Fibroblast of lung (primary cell): ENCODE results near the gene SDK2.

Experiments used
- EZH2 ChIP-seq: IDR thresholded peaks from 2 replicates; pipeline ENCODE4 v1.5.1; 2012; ENCODE audit warnings: low read length, control low read depth, mild to moderate bottlenecking; ENCODE audit errors: missing control alignments
- TF ChIP-seq, protein P1 (sequence below), 2 donors: IDR thresholded peaks in 1 of 2; conservative IDR thresholded peaks in 1 of 2; 1 replicate in 1 of 2; 2 replicates in 1 of 2; pipeline ENCODE4 v1.5.1; 2011 to 2012; ENCODE audit warnings: low read length in 2 of 2, control low read depth in 1 of 2, inconsistent platforms in 1 of 2, low read depth in 1 of 2, mild to moderate bottlenecking in 1 of 2

DNA sequence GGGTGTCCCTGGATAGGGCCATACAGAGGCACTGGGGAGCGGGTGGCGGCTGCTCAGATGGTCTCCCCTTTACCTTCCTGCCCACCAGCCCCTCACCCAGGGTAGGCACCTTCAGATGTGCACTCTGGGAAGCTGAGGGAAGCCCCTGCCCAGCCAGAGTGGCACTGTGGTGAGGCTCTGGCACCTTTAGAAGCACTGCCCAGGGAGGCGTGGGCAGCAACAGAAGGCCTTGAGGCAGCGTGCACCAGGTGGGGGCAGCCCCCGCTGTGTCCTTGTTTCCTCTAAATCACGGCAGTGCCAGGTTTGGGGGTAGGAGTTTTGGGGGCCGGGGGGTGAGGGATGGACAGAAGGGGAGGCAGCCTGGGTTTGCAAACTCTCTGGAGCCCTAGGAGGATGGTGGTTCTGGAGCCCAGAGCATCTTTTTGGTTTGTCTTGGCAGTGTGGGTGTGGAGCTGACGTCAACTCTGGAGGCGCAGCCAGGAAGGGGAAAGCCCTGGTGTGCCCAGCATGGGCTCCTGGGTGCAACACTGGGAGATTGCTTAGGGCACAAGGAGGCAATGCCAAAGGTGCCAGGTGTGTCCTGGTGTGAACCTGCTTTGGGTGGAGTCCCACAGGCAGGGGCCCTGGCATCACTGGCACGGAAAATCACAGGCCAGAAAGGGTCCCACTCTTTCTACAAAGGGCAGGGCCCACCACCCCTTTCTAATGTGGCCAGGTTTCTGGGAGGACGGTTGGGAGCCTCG, 309.3 kb downstream of the SDK2 start:
- no peak for TF ChIP-seq EZH2
- TF ChIP-seq, protein P1, sequence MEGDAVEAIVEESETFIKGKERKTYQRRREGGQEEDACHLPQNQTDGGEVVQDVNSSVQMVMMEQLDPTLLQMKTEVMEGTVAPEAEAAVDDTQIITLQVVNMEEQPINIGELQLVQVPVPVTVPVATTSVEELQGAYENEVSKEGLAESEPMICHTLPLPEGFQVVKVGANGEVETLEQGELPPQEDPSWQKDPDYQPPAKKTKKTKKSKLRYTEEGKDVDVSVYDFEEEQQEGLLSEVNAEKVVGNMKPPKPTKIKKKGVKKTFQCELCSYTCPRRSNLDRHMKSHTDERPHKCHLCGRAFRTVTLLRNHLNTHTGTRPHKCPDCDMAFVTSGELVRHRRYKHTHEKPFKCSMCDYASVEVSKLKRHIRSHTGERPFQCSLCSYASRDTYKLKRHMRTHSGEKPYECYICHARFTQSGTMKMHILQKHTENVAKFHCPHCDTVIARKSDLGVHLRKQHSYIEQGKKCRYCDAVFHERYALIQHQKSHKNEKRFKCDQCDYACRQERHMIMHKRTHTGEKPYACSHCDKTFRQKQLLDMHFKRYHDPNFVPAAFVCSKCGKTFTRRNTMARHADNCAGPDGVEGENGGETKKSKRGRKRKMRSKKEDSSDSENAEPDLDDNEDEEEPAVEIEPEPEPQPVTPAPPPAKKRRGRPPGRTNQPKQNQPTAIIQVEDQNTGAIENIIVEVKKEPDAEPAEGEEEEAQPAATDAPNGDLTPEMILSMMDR (conservative IDR thresholded peaks at IDR 0.05 in 1 of 2, IDR thresholded peaks at IDR 0.05 in 1 of 2; ENCODE audit: low read depth in 1 of 2, low read length in 2 of 2) = no peak
